Chondrocyte (in vitro differentiated cells): ENCODE results near the gene SLC7A9. TPM values are rescaled to one million over a fixed set of nuclear protein-coding genes. Genes with fewer than 3 reads are reported as not detected.

Source experiments
- DNase-seq: peaks from one replicate; pipeline ENCODE4 v3.0.0; 2021; ENCODE audit warnings: mixed read lengths, low spot score
- H3K27ac Mint-ChIP-seq: one replicate; pipeline ENCODE4 v1.8.0; 2021; ENCODE audit warnings: mild to moderate bottlenecking, moderate library complexity, mixed read lengths; ENCODE audit not compliant: unreplicated experiment
- H3K27me3 Mint-ChIP-seq: 2 replicates; pipeline ENCODE4 v1.8.0; 2021; ENCODE audit warnings: low read depth, mixed read lengths
- H3K36me3 Mint-ChIP-seq: 2 replicates; pipeline ENCODE4 v1.8.0; 2021; ENCODE audit warnings: low read depth, mixed read lengths
- H3K4me1 Mint-ChIP-seq: 2 replicates; pipeline ENCODE4 v1.8.0; 2021; ENCODE audit warnings: low read depth, mild to moderate bottlenecking, mixed read lengths
- H3K4me3 Mint-ChIP-seq: one replicate; pipeline ENCODE4 v1.8.0; 2021; ENCODE audit warnings: mild to moderate bottlenecking, moderate library complexity, mixed read lengths; ENCODE audit not compliant: unreplicated experiment
- H3K9me3 Mint-ChIP-seq: 2 replicates; pipeline ENCODE4 v1.8.0; 2021; ENCODE audit warnings: low read depth, mixed read lengths
- CTCF ChIP-seq: fragments of 200-600 bp; sonication (generic); IDR thresholded peaks from 2 replicates; pipeline ENCODE4 v1.5.0; 2021; ENCODE audit warnings: antibody characterized with exemption, mild to moderate bottlenecking, moderate library complexity
- total RNA-seq: library from RNA; stranded (reverse); gene quantifications from 3 replicates; pipeline ENCODE4 v1.2.1, GENCODE V29; 2021

Gene SLC7A9
- total RNA-seq, 1 donor from 2014 or later = 0.35 TPM

DNA sequence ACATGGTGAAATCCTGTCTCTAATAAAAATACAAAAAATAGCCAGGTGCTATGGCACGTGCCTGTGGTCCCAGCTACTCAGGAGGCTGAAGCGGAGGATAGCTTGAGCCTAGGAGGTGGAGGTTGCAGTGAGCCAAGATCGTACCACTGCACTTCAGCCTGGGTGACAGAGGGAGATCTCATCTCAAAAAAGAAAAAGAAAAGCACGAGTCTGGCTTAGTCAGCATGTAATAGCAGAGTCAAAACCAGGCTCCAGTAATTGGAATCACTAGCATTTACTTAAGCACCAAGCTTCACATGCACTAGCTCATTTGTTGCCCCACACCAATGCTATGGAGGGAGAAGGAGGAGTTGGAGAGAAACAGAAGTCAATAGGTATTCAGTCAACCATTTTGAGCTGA lies 41.9 kb upstream of the SLC7A9 start:
- no peak for DNase-seq
- no peak overlapping the region for H3K27ac Mint-ChIP-seq
- no peaks in the 10 kb centered on the region for H3K27me3 Mint-ChIP-seq
- TF ChIP-seq CTCF = no peak
- H3K9me3 Mint-ChIP-seq = no peaks in the 10 kb centered on the region
- peaks cover 34% of the 10 kb centered on the region for H3K36me3 Mint-ChIP-seq
- no peaks in the 10 kb centered on the region for H3K4me1 Mint-ChIP-seq
- no peak overlapping the region for H3K4me3 Mint-ChIP-seq

- H3K27me3 Mint-ChIP-seq = no peaks in the 10 kb centered on the region
- no peaks in the 10 kb centered on the region for H3K4me1 Mint-ChIP-seq
- no peak for DNase-seq
- H3K36me3 Mint-ChIP-seq = peaks cover 37% of the 10 kb centered on the region
- no peak for TF ChIP-seq CTCF
- H3K4me3 Mint-ChIP-seq = no peak overlapping the region
- peaks cover 2% of the 10 kb centered on the region for H3K9me3 Mint-ChIP-seq
- no peak overlapping the region for H3K27ac Mint-ChIP-seq
These were observed 41.3 kb upstream of the SLC7A9 start for GRCh38 chr19:32910874-32911273.

- no peak overlapping the region for H3K27ac Mint-ChIP-seq
- no peak for TF ChIP-seq CTCF
These were observed 40.5 kb upstream of the SLC7A9 start for GRCh38 chr19:32910094-32910493.

GRCh38 chr19:32909257-32909656 lies 39.7 kb upstream of the SLC7A9 start:
- peaks cover 38% of the 10 kb centered on the region for H3K36me3 Mint-ChIP-seq
- no peak overlapping the region for H3K27ac Mint-ChIP-seq
- no peak overlapping the region for H3K4me3 Mint-ChIP-seq
- no peaks in the 10 kb centered on the region for H3K27me3 Mint-ChIP-seq
- no peaks in the 10 kb centered on the region for H3K4me1 Mint-ChIP-seq
- DNase-seq = no peak
- TF ChIP-seq CTCF = no peak
- peaks cover 7% of the 10 kb centered on the region for H3K9me3 Mint-ChIP-seq

More at GRCh38 chr19:32910094-32910493, 40.5 kb upstream of the SLC7A9 start:
- Mint-ChIP-seq H3K27me3 (no peaks in the 10 kb centered on the region), H3K4me1 (no peaks in the 10 kb centered on the region), H3K9me3 (peaks cover 7% of the 10 kb centered on the region), H3K36me3 (peaks cover 39% of the 10 kb centered on the region), H3K4me3 (no peak overlapping the region)
- no peak for DNase-seq

- H3K4me3 Mint-ChIP-seq = no peak overlapping the region
- H3K4me1 Mint-ChIP-seq = no peaks in the 10 kb centered on the region
- no peak overlapping the region for H3K27ac Mint-ChIP-seq
- no peaks in the 10 kb centered on the region for H3K27me3 Mint-ChIP-seq
- peaks cover 38% of the 10 kb centered on the region for H3K36me3 Mint-ChIP-seq
- peaks cover 7% of the 10 kb centered on the region for H3K9me3 Mint-ChIP-seq
- no peak for DNase-seq
- no peak for TF ChIP-seq CTCF
These were observed 39.1 kb upstream of the SLC7A9 start for GRCh38 chr19:32908641-32909190.
